CD14-positive monocyte (primary cell): ENCODE measurements around the gene ZNF8. TPM values are rescaled to one million over a fixed set of nuclear protein-coding genes. Genes with fewer than 3 reads are reported as not detected.

Experiments
- DNase-seq, 3 donors: peaks; one replicate each; pipeline ENCODE4 v3.0.0-alpha.2; 2011 to 2022
- H2AFZ ChIP-seq: 2 replicates; pipeline ENCODE4 v1.6.0; 2012; ENCODE audit warnings: mild to moderate bottlenecking, low read depth, low read length, inconsistent platforms; ENCODE audit not compliant: insufficient read depth, poor library complexity, severe bottlenecking
- H3K27ac ChIP-seq, 2 donors: 1 replicate in 1 of 2; 2 replicates in 1 of 2; pipeline ENCODE4 v1.5.1; 2012 to 2013; ENCODE audit warnings: low read length in 2 of 2, control low read depth in 1 of 2, inconsistent platforms in 1 of 2, low read depth in 1 of 2, mild to moderate bottlenecking in 1 of 2
- H3K27me3 ChIP-seq, 2 donors: one replicate each; pipeline versions ENCODE4 v1.6.0 to v1.6.1; 2011 to 2013; ENCODE audit warnings: low read length in 2 of 2; ENCODE audit not compliant: control insufficient read depth in 2 of 2, insufficient read depth in 2 of 2
- H3K36me3 ChIP-seq, 2 donors: replicated peaks in 1 of 2; 1 replicate in 1 of 2; 2 replicates in 1 of 2; pipeline versions ENCODE4 v1.5.1 to v1.6.1; 2012 to 2013; ENCODE audit warnings: low read length in 2 of 2, control low read depth in 1 of 2, inconsistent platforms in 1 of 2, mild to moderate bottlenecking in 1 of 2; ENCODE audit not compliant: insufficient read depth in 2 of 2, control insufficient read depth in 1 of 2
- H3K4me1 ChIP-seq, 2 donors: 1 replicate in 1 of 2; 2 replicates in 1 of 2; pipeline versions ENCODE4 v1.5.1 to v1.6.1; 2012 to 2013; ENCODE audit warnings: low read length in 2 of 2, control low read depth in 1 of 2, inconsistent platforms in 1 of 2, mild to moderate bottlenecking in 1 of 2, moderate library complexity in 1 of 2; ENCODE audit not compliant: insufficient read depth in 2 of 2, control insufficient read depth in 1 of 2
- H3K4me2 ChIP-seq: replicated peaks from 2 replicates; pipeline ENCODE3; 2012; ENCODE audit warnings: low read length, moderate library complexity, mild to moderate bottlenecking; ENCODE audit not compliant: poor library complexity, severe bottlenecking; ENCODE audit errors: extremely low read depth
- H3K4me3 ChIP-seq, 3 experiments: fragments of 200-600 bp in 1 of 3; sonication (generic) in 1 of 3; replicated peaks in 1 of 3; 1 replicate in 2 of 3; 2 replicates in 1 of 3; pipeline ENCODE4 v1.5.1; 2011 to 2013; ENCODE audit warnings: low read length in 3 of 3, mild to moderate bottlenecking in 3 of 3, control low read depth in 2 of 3, low read depth in 2 of 3, inconsistent platforms in 1 of 3, moderate library complexity in 1 of 3
- H3K79me2 ChIP-seq: 2 replicates; pipeline ENCODE4 v1.6.0; 2012; ENCODE audit warnings: mild to moderate bottlenecking, control low read depth, inconsistent platforms, low read length, moderate library complexity; ENCODE audit not compliant: insufficient read depth
- H3K9ac ChIP-seq: 2 replicates; pipeline ENCODE4 v1.6.0; 2017; ENCODE audit warnings: low read length, mild to moderate bottlenecking; ENCODE audit not compliant: insufficient read depth, poor library complexity, severe bottlenecking
- H3K9me3 ChIP-seq, 2 donors: replicated peaks in 1 of 2; 1 replicate in 1 of 2; 2 replicates in 1 of 2; pipeline versions ENCODE4 v1.5.1 to v1.6.1; 2012 to 2013; ENCODE audit warnings: low read length in 2 of 2, control low read depth in 1 of 2; ENCODE audit not compliant: control insufficient read depth in 1 of 2, insufficient read depth in 1 of 2
- H4K20me1 ChIP-seq: 2 replicates; pipeline ENCODE4 v1.6.0; 2012; ENCODE audit warnings: mild to moderate bottlenecking, low read length, control low read depth, moderate library complexity; ENCODE audit not compliant: insufficient read depth
- H3K27ac Mint-ChIP-seq, 7 donors: one replicate each; pipeline ENCODE4 v1.8.0; 2020; ENCODE audit warnings: mild to moderate bottlenecking in 7 of 7, mixed read lengths in 7 of 7, moderate library complexity in 6 of 7, inconsistent platforms in 2 of 7
- H3K27me3 Mint-ChIP-seq, 3 donors: one replicate each; pipeline ENCODE4 v1.8.0; 2021 to 2022; ENCODE audit warnings: low read depth in 3 of 3, mild to moderate bottlenecking in 3 of 3, mixed read lengths in 3 of 3, moderate library complexity in 3 of 3, inconsistent platforms in 1 of 3
- H3K36me3 Mint-ChIP-seq, 2 donors: one replicate each; pipeline ENCODE4 v1.8.0; 2020; ENCODE audit warnings: mixed read lengths in 2 of 2, inconsistent platforms in 1 of 2, mild to moderate bottlenecking in 1 of 2
- H3K4me1 Mint-ChIP-seq: one replicate; pipeline ENCODE4 v1.8.0; 2020; ENCODE audit warnings: mild to moderate bottlenecking, mixed read lengths
- H3K4me3 Mint-ChIP-seq, 2 donors: one replicate each; pipeline ENCODE4 v1.8.0; 2020; ENCODE audit warnings: mild to moderate bottlenecking in 2 of 2, mixed read lengths in 2 of 2, moderate library complexity in 1 of 2
- H3K9me3 Mint-ChIP-seq, 7 donors: one replicate each; pipeline ENCODE4 v1.8.0; 2020 to 2022; ENCODE audit warnings: mixed read lengths in 7 of 7, mild to moderate bottlenecking in 6 of 7, moderate library complexity in 6 of 7, inconsistent platforms in 2 of 7
- CTCF ChIP-seq: fragments of 200-600 bp; IDR thresholded peaks from one replicate; pipeline ENCODE4 v1.8.0; 2022; ENCODE audit warnings: antibody characterized with exemption, mild to moderate bottlenecking
- WGBS: methylation state at CpG from one replicate; pipeline ENCODE4 v1.1.5; 2013; ENCODE audit warnings: missing lambda C conversion rate; ENCODE audit not compliant: insufficient coverage; 5-methylcytosine and 5-hydroxymethylcytosine counted together
- intact Hi-C, 2 donors: fragments of 100-400 bp; cut with micrococcal nuclease; formaldehyde crosslinking; loops; one replicate each; pipeline versions ENCODE4 v1.15.0 to v1.15.1; 2023
- polyA plus RNA-seq, 3 donors: library from polyadenylated mRNA; depleted of rRNA in 1 of 3; unstranded in 2 of 3; stranded (reverse) in 1 of 3; fragments of 300-500 nt in 2 of 3; fragments of >200 nt in 1 of 3; fragmentation: Illumina TruSeq in 2 of 3; gene quantifications; 1 replicate in 2 of 3; 2 replicates in 1 of 3; pipeline ENCODE4 v1.2.3, GENCODE V29; 2012 to 2021

The ZNF8 gene
- polyA plus RNA-seq, 3 donors, result 0.05 to 2.4 (median 0.25) TPM

- Histone ChIP-seq H3K9me3 (peaks cover 97 to 99% of the 10 kb centered on the region in 2 donors), H3K4me1 (no peaks in the 10 kb centered on the region), H3K4me2 (no peak overlapping the region), H4K20me1 (no peaks in the 10 kb centered on the region), H3K36me3 (peaks cover 0 to 78% of the 10 kb centered on the region in 2 donors), H3K79me2 (no peaks in the 10 kb centered on the region), H3K4me3 (peak overlapping the region in 1 of 3 experiments; percentile 57), H2AFZ (no peak overlapping the region), H3K27me3 (no peaks in the 10 kb centered on the region), H3K9ac (no peak overlapping the region), H3K27ac (no peak overlapping the region)
- Mint-ChIP-seq H3K27ac (no peak overlapping the region), H3K4me1 (no peaks in the 10 kb centered on the region), H3K9me3 (peaks cover 56 to 100% (median 98%) of the 10 kb centered on the region in 7 donors), H3K36me3 (peaks cover 38 to 51% of the 10 kb centered on the region in 2 donors), H3K4me3 (no peak overlapping the region), H3K27me3 (peaks cover 0 to 3% (median 0%) of the 10 kb centered on the region in 3 donors)
- intact Hi-C loops, result no loop called here
- no peak for DNase-seq
- no peak for TF ChIP-seq CTCF
- no CpG with 5 or more reads among the region's 3 CpGs for WGBS
Observed at GRCh38 chr19:58261600-58261967, 17.2 kb upstream of the ZNF8 start.

- WGBS, result 100% methylated on average over 6 of the region's 19 CpGs
- H3K4me3 Mint-ChIP-seq, result no peak overlapping the region
Observed at GRCh38 chr19:58261968-58262921, 16.5 kb upstream of the ZNF8 start.

More at GRCh38 chr19:58261968-58262921, 16.5 kb upstream of the ZNF8 start:
- intact Hi-C loops, result no loop called here
- no peak for DNase-seq
- Histone ChIP-seq H4K20me1 (no peaks in the 10 kb centered on the region), H3K9me3 (peaks cover 98 to 99% of the 10 kb centered on the region in 2 donors), H3K36me3 (peaks cover 0 to 72% of the 10 kb centered on the region in 2 donors), H3K79me2 (no peaks in the 10 kb centered on the region), H3K4me3 (peak overlapping the region in 1 of 3 experiments; percentile 57), H3K27me3 (no peaks in the 10 kb centered on the region), H3K9ac (no peak overlapping the region), H3K4me1 (no peaks in the 10 kb centered on the region), H2AFZ (no peak overlapping the region), H3K4me2 (no peak overlapping the region), H3K27ac (no peak overlapping the region)
- H3K9me3 Mint-ChIP-seq, result peaks cover 52 to 100% (median 98%) of the 10 kb centered on the region in 7 donors
- no peak overlapping the region for H3K27ac Mint-ChIP-seq
- no peak for TF ChIP-seq CTCF
- peaks cover 0 to 3% (median 0%) of the 10 kb centered on the region in 3 donors for H3K27me3 Mint-ChIP-seq
- peaks cover 37 to 47% of the 10 kb centered on the region in 2 donors for H3K36me3 Mint-ChIP-seq
- H3K4me1 Mint-ChIP-seq, result no peaks in the 10 kb centered on the region
